COR-L47 (cell line): Measurements from ENCODE around the gene SNX21.
"Not testable (repeated sequence)": the region's sequence is repeated elsewhere in the genome, so short reads cannot be mapped to it uniquely, and the experiment has no call there.

Source experiments
- DNase-seq: peaks from one replicate; lab custom pipeline; 2025; lab: John Stamatoyannopoulos, UW

The SNX21 gene

GRCh38 chr20:45850926-45851325 lies 17.3 kb downstream of the SNX21 start:
- no peak for DNase-seq

GRCh38 chr20:45851501-45851900 lies 17.9 kb downstream of the SNX21 start:
- DNase-seq, result no peak

GRCh38 chr20:45852326-45852725 lies 18.7 kb downstream of the SNX21 start:
- no peak for DNase-seq

- no peak for DNase-seq
These were observed 19.9 kb downstream of the SNX21 start for GRCh38 chr20:45853484-45853883.

- peak; percentile 100 for DNase-seq
These were observed 23.7 kb downstream of the SNX21 start, which contains the start of the genes ACOT8 and ZSWIM3 for GRCh38 chr20:45857114-45857881. TSS of gene ACOT8 (minus strand) at chr20:45857392. CDS start at chr20:45857315, 77 bp downstream. TSS of gene ZSWIM3 (plus strand) at chr20:45857614. CDS start at chr20:45857826, 212 bp downstream.

GRCh38 chr20:45857882-45858216 lies 24.2 kb downstream of the SNX21 start:
- DNase-seq, result peak; percentile 39

- DNase-seq, result no peak
These were observed 26.3 kb downstream of the SNX21 start for GRCh38 chr20:45859916-45860315.

GRCh38 chr20:45860560-45861220 lies 27.1 kb downstream of the SNX21 start:
- no peak for DNase-seq

- DNase-seq, result peak; percentile 66
These were observed 27.8 kb downstream of the SNX21 start for GRCh38 chr20:45861221-45862075.

- DNase-seq, result no peak
These were observed 30.2 kb downstream of the SNX21 start for GRCh38 chr20:45863543-45864470.

- no peak for DNase-seq
These were observed 32.9 kb downstream of the SNX21 start for GRCh38 chr20:45866454-45866853.

- no peak for DNase-seq
These were observed 33.7 kb downstream of the SNX21 start for GRCh38 chr20:45867136-45867818.

- DNase-seq, result no peak
These were observed 34.2 kb downstream of the SNX21 start for GRCh38 chr20:45867819-45868176.

GRCh38 chr20:45872626-45873025 lies 39.0 kb downstream of the SNX21 start:
- DNase-seq, result no peak

GRCh38 chr20:45873409-45874103 lies 40.0 kb downstream of the SNX21 start:
- no peak for DNase-seq

GRCh38 chr20:45874104-45874481 lies 40.5 kb downstream of the SNX21 start:
- not testable (repeated sequence) for DNase-seq

GRCh38 chr20:45874576-45874975 lies 41.0 kb downstream of the SNX21 start:
- DNase-seq, result no peak

GRCh38 chr20:45878076-45878761 lies 44.6 kb downstream of the SNX21 start:
- DNase-seq, result no peak

- peak; percentile 98 for DNase-seq
These were observed 47.6 kb downstream of the SNX21 start, which contains the start of gene ZSWIM1 for GRCh38 chr20:45880988-45881788. TSS of gene ZSWIM1 (plus strand) at chr20:45881227. CDS start at chr20:45882593, 1,366 bp downstream.
